HepG2 (cell line): ENCODE data around the gene CIROP. TPM values are rescaled to one million over a fixed set of nuclear protein-coding genes. Genes with fewer than 3 reads are reported as not detected.

ENCODE experiments used
- ATAC-seq: fragments of 200-7000 bp; cut with Tn5 transposase; 3 replicates; pipeline ENCODE4 v1.9.1; 2020; ENCODE audit warnings: mild to moderate bottlenecking, moderate library complexity
- BruUV-seq: library from RNA; stranded (reverse); fragments of 400-500 nt; replicated peaks from 2 replicates; lab custom pipeline; 2021; lab: Mats Ljungman, UMichigan
- CTCF ChIA-PET: fragments of 300-600 bp; formaldehyde crosslinking; extraction: SDS; loops from one replicate; lab custom pipeline; 2021; ENCODE audit warnings: low total read pairs, inconsistent platforms, low intra/inter-chr PET ratio; lab: Yijun Ruan, JAX
- POLR2A ChIA-PET: fragments of 350-600 bp; sonication (Branson Sonifier 250); formaldehyde crosslinking; loops from one replicate; lab custom pipeline; 2020; ENCODE audit warnings: antibody characterized with exemption, inconsistent platforms; lab: Yijun Ruan, JAX
- DNase-seq: peaks from one replicate; pipeline ENCODE4 v3.0.0-alpha.2; 2015; ENCODE audit warnings: low spot score
- FAIRE-seq: peaks from 3 replicates; lab custom pipeline; 2011; peaks lifted over from hg19 to GRCh38; lab: Jason Lieb, UNC
- H2AFZ ChIP-seq: one replicate; pipeline ENCODE4 v1.6.1; 2011; ENCODE audit warnings: low read length, inconsistent platforms
- H3K27ac ChIP-seq: fragments of 300-600 bp; 3 replicates; pipeline ENCODE4 v1.8.0; 2011; ENCODE audit warnings: mixed run types, mild to moderate bottlenecking, mixed read lengths, low read length, inconsistent platforms; ENCODE audit not compliant: insufficient read depth; ENCODE audit errors: extremely low read length
- H3K27me3 ChIP-seq, 2 experiments: fragments of 200-600 bp in 1 of 2; 2 replicates in 1 of 2; 3 replicates in 1 of 2; pipeline versions ENCODE4 v1.6.0 to v1.8.0; 2011; ENCODE audit warnings: low read length in 2 of 2, mild to moderate bottlenecking in 2 of 2, moderate library complexity in 2 of 2, inconsistent platforms in 1 of 2; ENCODE audit not compliant: insufficient read depth in 2 of 2, control insufficient read depth in 1 of 2
- H3K36me3 ChIP-seq, 2 experiments: fragments of 200-600 bp in 1 of 2; replicated peaks in 1 of 2; 2 replicates in 1 of 2; 3 replicates in 1 of 2; pipeline versions ENCODE4 v1.5.1 to v1.8.0; 2011; ENCODE audit warnings: low read length in 2 of 2, inconsistent platforms in 1 of 2; ENCODE audit not compliant: insufficient read depth in 2 of 2, control insufficient read depth in 1 of 2
- H3K4me1 ChIP-seq: 2 replicates; pipeline ENCODE4 v1.5.1; 2012; ENCODE audit warnings: low read length, inconsistent platforms; ENCODE audit not compliant: insufficient read depth
- H3K4me2 ChIP-seq: 2 replicates; pipeline ENCODE4 v1.6.0; 2011; ENCODE audit warnings: low read depth, low read length, inconsistent platforms
- H3K4me3 ChIP-seq, 3 experiments: fragments of 200-600 bp in 1 of 3; sonication (generic), shearing (Covaris generic) in 1 of 3; replicated peaks in 1 of 3; 2 replicates each; pipeline ENCODE4 v1.5.1; 2011 to 2016; ENCODE audit warnings: low read length in 3 of 3, inconsistent platforms in 2 of 3, low read depth in 2 of 3, mild to moderate bottlenecking in 2 of 3, control low read depth in 1 of 3, mixed read lengths in 1 of 3; ENCODE audit not compliant: insufficient read depth in 1 of 3
- H3K79me2 ChIP-seq: one replicate; pipeline ENCODE4 v1.6.1; 2011; ENCODE audit warnings: low read length, inconsistent platforms; ENCODE audit not compliant: insufficient read depth
- H3K9ac ChIP-seq: 2 replicates; pipeline ENCODE4 v1.6.0; 2011; ENCODE audit warnings: mild to moderate bottlenecking, low read depth, low read length, inconsistent platforms; ENCODE audit not compliant: insufficient read depth
- H3K9me3 ChIP-seq: 2 replicates; pipeline ENCODE4 v1.5.1; 2012; ENCODE audit warnings: mild to moderate bottlenecking, low read length
- H4K20me1 ChIP-seq: 2 replicates; pipeline ENCODE4 v1.6.0; 2011; ENCODE audit warnings: inconsistent platforms, mild to moderate bottlenecking, low read length, moderate library complexity; ENCODE audit not compliant: insufficient read depth
- FOXK2 ChIP-seq: fragments of 450-650 bp; IDR thresholded peaks from 2 replicates; pipeline ENCODE4 v1.6.1; 2016
- FOXP1 ChIP-seq, 2 experiments: fragments of 450-650 bp in 1 of 2; IDR thresholded peaks; 2 replicates each; pipeline ENCODE4 v1.6.1; 2017 to 2018; ENCODE audit warnings: antibody characterized with exemption in 1 of 2
- SP140L ChIP-seq: sonication (generic); formaldehyde crosslinking; IDR thresholded peaks from 2 replicates; pipeline ENCODE4 v1.4.0; 2020; ENCODE audit warnings: missing genetic modification reagents, borderline replicate concordance
- ZNF3 ChIP-seq: IDR thresholded peaks from 2 replicates; pipeline ENCODE4 v1.7.0; 2017; ENCODE audit warnings: inconsistent platforms
- ZNF446 ChIP-seq: sonication (generic); formaldehyde crosslinking; IDR thresholded peaks from 2 replicates; pipeline ENCODE4 v1.5.0; 2020; ENCODE audit warnings: mild to moderate bottlenecking, missing genetic modification reagents
- ZNF451 ChIP-seq: sonication (generic); formaldehyde crosslinking; IDR thresholded peaks from 2 replicates; pipeline ENCODE4 v1.5.0; 2020; ENCODE audit warnings: mild to moderate bottlenecking, missing genetic modification reagents
- WGBS: methylation state at CpG from one replicate; pipeline ENCODE4 v1.1.6; 2017; ENCODE audit warnings: low lambda C conversion rate; 5-methylcytosine and 5-hydroxymethylcytosine counted together
- in situ Hi-C: cut with HindIII; loops from 2 replicates; pipeline ENCODE4 v1.10.0; 2017; ENCODE audit warnings: low pct_unique_long_range_greater_than_20kb; ENCODE audit not compliant: extremely low pct_ligation_motif_present
- intact Hi-C: fragments of 100-400 bp; cut with micrococcal nuclease; formaldehyde crosslinking; loops from one replicate; pipeline ENCODE4 v1.10.0; 2022; ENCODE audit not compliant: unreplicated experiment
- polyA plus RNA-seq, 8 experiments: library from polyadenylated mRNA; depleted of rRNA in 3 of 8; stranded (reverse) in 7 of 8; unstranded in 1 of 8; fragments of >200 nt; fragmentation: Illumina TruSeq in 4 of 8; extraction: Trizol in 4 of 8; gene quantifications; 2 replicates each; pipeline versions ENCODE4 v1.2.1 to v1.2.3, GENCODE V29; 2011 to 2016; ENCODE audit warnings: low read depth in 4 of 8, missing spikeins in 1 of 8, mixed read lengths in 1 of 8; ENCODE audit not compliant: insufficient read depth in 1 of 8
- total RNA-seq, 5 experiments: library from RNA; depleted of rRNA; stranded (reverse); fragments of >200 nt; fragmentation: Illumina TruSeq; extraction: Trizol; gene quantifications; 2 replicates each; pipeline ENCODE4 v1.2.3, GENCODE V29; 2016; ENCODE audit warnings: low read depth in 1 of 5
- TF ChIP-seq, protein P1 (sequence below): sonication (generic); formaldehyde crosslinking; IDR thresholded peaks from 2 replicates; pipeline ENCODE4 v1.5.0; 2020; ENCODE audit warnings: mild to moderate bottlenecking, missing genetic modification reagents
- TF ChIP-seq, protein P2 (sequence below): fragments of 450-650 bp; IDR thresholded peaks from 2 replicates; pipeline ENCODE4 v1.6.1; 2017

CIROP gene
- total and polyA plus RNA-seq, 2 of the 13 experiments (the other 11 are each of a cell fraction or from before 2014, with no cell fraction given): 0.07 TPM; not detected in 1

DNA sequence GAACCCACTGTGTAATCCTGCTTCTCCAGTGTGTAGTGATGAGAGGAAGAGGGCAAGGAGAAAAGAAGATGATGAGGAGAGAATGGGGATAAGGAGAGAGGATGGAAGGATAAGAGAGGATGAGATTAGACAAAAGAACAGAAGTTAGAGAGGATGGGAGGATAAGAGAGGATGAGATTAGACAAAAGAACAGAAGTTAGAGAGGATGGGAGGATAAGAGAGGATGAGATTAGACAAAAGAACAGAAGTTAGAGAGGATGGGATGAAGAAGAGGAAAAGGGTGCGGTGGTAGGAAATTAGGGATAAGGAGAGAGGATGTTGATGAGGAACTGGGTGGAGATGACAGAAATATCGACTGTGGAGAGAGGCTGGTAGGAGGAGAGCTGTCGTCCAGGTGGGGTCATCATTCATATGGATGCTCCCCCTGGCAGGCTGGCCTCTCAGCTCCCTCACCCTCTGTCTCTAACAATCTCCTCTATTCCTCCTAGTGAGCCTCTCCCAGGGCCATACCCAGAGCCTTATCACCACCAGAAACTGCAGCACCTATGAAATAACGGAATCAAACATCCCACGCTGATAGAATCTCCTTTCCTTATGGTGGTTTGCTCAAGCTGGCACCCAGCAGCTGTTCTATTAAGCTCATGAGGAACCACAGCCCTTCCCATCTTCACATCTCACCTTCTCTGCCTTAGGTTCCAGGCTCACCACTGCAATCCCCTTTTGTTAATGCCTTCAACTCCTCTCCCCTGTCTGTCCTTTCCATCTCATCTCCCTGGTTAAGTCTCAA, 6.0 kb upstream of the CIROP start (continued):
- TF ChIP-seq, protein P1, sequence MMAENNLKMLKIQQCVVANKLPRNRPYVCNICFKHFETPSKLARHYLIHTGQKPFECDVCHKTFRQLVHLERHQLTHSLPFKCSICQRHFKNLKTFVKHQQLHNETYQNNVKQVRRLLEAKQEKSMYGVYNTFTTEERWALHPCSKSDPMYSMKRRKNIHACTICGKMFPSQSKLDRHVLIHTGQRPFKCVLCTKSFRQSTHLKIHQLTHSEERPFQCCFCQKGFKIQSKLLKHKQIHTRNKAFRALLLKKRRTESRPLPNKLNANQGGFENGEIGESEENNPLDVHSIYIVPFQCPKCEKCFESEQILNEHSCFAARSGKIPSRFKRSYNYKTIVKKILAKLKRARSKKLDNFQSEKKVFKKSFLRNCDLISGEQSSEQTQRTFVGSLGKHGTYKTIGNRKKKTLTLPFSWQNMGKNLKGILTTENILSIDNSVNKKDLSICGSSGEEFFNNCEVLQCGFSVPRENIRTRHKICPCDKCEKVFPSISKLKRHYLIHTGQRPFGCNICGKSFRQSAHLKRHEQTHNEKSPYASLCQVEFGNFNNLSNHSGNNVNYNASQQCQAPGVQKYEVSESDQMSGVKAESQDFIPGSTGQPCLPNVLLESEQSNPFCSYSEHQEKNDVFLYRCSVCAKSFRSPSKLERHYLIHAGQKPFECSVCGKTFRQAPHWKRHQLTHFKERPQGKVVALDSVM (CRISPR knock-in tag): no peak
- TF ChIP-seq, protein P2, sequence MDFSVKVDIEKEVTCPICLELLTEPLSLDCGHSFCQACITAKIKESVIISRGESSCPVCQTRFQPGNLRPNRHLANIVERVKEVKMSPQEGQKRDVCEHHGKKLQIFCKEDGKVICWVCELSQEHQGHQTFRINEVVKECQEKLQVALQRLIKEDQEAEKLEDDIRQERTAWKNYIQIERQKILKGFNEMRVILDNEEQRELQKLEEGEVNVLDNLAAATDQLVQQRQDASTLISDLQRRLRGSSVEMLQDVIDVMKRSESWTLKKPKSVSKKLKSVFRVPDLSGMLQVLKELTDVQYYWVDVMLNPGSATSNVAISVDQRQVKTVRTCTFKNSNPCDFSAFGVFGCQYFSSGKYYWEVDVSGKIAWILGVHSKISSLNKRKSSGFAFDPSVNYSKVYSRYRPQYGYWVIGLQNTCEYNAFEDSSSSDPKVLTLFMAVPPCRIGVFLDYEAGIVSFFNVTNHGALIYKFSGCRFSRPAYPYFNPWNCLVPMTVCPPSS: peak; percentile 89; the same call in 1 of the 2 replicates
- TF ChIP-seq ZNF451 (CRISPR knock-in tag): no peak
- no peak for TF ChIP-seq ZNF446 (CRISPR knock-in tag)
- TF ChIP-seq SP140L (CRISPR knock-in tag): no peak
- peak; percentile 51; the same call in 1 of the 2 replicates for TF ChIP-seq FOXK2
- 0 out of 2 replicates have a peak, but pooled peaks have one; percentile 45 for TF ChIP-seq FOXP1 (IDR thresholded peaks at IDR 0.05)
- no peak for TF ChIP-seq FOXP1 (CRISPR knock-in tag; IDR thresholded peaks at IDR 0.05)

DNA sequence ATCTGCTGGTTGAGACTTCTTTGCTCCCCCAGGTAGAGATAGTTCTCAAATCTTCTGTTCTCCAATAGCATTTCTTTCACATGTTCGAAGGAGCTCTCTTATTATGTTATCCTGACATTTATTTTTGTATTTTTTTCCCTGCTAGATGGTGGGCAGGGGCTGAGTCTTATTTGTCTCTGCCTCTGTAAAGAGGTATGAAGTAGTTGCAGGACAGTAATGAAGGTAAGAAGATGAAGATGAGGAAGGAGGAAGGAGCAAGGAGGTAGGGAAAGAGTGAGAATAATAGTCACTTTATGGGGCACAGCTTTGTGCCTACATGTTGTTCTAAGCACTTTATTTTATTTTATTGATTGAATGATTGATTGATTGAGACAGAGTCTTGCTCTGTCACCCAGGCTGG, 5.0 kb upstream of the CIROP start:
- H3K27me3 ChIP-seq: peaks cover 22 to 58% of the 10 kb centered on the region in 2 experiments
- H3K4me3 ChIP-seq: no peak overlapping the region
- ATAC-seq (no peak), DNase-seq (no peak), FAIRE-seq (no peak)
- no peak overlapping the region for H2AFZ ChIP-seq
- H3K4me2 ChIP-seq: no peak overlapping the region
- H3K36me3 ChIP-seq: no peaks in the 10 kb centered on the region
- in situ Hi-C loops: loop anchor here (5.0 kb wide), 1 partner anchor 42 kb away; no protein-coding TSS in a partner anchor
- no peaks in the 10 kb centered on the region for H4K20me1 ChIP-seq
- H3K27ac ChIP-seq: no peak overlapping the region
- H3K4me1 ChIP-seq: peaks cover 41% of the 10 kb centered on the region
- CTCF ChIA-PET: interaction anchor here (1.1 to 2.8 kb wide), 5 partner anchors 11 to 123 kb away, joined by 3 to 30 read pairs (median 5); no protein-coding TSS in a partner anchor
- no peaks in the 10 kb centered on the region for H3K79me2 ChIP-seq
- no TSS peak for BruUV-seq
- WGBS: 32% methylated on average over 1 of the region's 1 CpG
- no peak for TF ChIP-seq ZNF3
- H3K9ac ChIP-seq: no peak overlapping the region
- POLR2A ChIA-PET: interaction anchor here (1.6 to 6.6 kb wide), 2 partner anchors 15 to 38 kb away, joined by 3 to 66 read pairs; partner anchors contain the start of genes ACIN1 and C14orf119
- H3K9me3 ChIP-seq: no peaks in the 10 kb centered on the region
- intact Hi-C loops: loop anchor here (1.0 kb wide), 2 partner anchors 32 to 40 kb away; no protein-coding TSS in a partner anchor
